Measurements from ENCODE around the gene HIC1.

The HIC1 gene

DNA sequence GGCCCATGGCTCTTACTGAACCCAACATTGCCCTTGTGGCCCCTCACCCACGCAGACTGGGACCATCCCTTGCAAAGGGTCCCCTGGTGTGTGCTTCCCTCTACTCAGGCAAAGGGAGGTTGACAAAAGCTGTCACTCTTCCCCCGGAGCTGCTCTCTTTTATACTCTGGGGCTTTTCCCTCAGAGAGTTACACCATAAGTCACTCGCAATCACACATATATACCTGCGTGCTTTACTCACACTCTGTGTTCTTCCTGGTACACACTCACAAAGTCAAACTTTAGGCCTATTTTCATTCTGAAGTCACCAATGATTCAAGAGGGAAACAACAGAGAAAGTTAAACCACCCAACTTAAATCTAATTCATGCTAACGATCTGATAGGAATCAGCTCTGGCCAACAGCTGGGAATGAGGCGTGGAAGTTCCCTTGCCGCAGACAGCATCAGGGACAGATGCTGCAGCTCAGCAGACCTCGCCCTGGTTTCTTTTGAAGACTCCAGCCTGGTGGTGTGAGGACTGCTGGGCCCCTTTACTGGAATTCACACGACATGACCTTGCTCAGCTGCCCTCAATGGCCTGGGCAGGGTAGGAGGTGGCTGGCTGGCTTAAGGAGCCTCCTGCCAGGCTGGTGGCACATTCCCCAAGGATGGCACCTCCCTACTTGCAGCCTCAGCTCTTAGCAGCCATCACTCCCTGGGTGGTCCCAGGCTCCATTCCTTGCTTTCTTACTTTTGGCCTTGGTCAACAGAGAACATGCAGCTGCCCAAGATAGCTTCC is 27.3 kb downstream of the HIC1 start:
- no peak for DNase-seq

DNA sequence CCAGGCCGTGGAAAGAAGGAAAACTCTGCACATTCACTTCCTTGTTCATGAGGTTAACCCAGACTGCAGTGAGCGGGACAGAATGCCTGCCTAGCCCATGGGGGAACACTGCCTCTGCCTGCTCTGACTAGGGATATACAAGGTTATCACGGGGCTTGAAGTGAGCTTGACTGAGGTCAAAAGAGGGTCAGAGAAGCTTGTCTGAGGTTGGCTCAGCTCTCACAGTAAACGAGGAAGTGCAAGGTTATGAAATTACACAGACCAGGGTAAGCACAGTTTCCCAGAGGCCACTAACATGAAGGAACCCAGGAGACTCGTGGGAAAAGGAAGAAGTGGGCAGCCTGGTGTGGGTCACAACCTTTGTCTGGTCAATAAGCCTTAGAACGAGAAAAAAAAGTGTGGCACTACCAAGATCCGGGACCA is 28.7 kb downstream of the HIC1 start:
- DNase-seq: no peak

DNA sequence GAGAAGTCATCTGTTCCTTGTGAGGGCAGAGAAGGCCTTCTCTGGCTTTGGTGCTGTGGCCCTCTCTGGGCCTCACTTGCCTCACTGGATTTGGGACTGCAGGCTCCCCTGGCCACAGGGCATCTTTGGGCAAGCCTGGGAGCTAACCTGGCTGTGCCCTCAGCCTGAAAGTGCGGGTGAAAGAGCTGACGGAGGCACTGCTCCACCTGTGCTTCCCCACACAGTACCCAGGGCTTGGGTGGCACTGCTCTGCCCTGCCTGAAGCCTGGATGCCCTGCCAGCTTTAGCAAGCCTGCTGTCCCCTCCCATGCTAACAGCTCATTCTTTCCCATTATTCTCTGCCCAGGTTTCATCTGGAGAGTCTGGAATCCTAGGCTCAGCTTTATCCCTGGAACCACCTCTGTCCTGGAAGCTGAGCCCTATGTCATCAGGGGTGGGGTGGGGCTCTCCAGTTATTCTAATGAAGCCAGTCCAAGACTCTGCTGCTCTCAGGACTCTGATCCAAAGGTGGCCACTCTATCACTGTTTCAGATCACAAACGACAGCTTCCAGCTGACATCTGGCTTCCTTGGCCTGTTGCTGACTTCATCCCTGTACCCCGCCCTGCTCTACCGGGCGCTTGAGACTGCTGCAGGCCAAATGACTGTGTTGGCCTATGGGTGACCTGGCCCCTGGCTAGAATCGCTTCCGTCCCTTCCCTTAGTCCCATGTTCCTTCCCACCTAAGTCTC is 29.3 kb downstream of the HIC1 start:
- no peak for DNase-seq

DNA sequence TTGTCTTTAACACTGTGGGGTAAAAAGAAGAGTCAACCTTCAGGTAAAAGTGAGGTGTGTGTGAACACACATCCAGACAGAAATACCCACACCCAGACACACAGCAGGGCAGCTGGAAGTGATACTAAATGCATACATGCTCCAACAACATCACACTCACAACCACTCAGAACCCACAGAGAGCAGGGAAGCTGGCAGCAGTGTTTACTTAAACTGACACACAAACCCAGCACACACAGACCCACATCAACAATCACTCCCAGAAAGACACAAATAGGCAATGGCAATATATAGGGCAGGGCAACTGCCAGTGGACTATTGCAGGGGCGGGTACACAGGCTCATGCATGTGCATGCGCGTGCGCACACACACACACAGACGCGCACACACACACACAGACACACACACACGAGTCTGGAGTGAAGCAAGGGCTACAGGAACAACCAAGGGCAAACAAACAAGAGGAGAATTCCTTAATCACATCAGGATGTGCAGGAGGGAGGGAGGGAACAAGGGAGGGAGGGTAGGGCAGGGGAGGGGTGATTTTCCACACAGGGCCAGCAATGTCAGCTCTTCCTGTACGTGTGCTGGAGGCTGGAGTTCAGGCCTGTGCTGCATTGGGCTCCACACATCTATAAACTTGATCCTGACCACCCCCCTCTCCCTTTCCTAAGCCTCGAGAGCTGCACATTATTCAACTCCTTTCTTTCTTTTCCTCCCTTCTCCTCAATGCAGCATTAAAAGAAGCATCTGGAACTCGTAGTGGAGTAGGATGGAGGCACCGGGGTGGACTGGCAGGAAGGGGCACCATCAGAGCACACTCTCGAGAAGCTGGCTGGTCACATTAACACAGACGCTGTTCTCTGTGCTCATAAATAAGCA is 30.1 kb downstream of the HIC1 start:
- no peak for DNase-seq

DNA sequence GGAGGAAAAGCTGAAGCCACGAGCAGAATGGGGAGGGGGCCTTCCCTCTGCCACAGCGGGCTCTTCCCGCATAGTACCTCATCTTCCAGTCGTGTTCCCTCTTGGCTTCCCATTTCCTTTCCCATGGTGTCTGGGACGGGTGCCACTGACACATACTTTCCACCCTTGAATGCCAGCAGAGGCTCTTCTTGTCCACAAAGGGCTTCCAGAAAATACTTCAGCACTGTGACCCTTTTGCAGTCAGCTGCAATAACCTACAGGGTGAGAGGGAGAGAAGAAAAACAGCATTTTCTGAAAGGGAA is 30.7 kb downstream of the HIC1 start:
- no peak for DNase-seq

DNA sequence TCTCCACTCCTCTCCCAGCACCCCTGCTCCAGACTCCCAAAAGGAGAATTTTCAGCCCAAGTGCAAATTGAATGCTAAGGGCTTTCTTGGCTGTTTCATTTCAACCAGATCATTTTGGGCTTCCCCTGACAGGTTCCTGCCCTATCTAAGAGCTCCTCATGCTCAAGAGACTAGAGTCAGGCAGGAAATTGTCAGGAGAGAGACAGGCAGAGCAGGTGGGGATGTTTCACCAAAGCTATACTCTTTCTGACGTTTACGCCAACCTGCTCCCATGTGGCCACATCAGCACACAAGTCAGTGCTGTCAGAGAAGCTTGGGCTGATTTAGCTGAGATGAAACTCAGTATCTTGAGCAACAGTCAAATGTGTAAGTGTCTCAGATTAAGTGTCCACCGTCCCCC is 31.4 kb downstream of the HIC1 start:
- no peak for DNase-seq

DNA sequence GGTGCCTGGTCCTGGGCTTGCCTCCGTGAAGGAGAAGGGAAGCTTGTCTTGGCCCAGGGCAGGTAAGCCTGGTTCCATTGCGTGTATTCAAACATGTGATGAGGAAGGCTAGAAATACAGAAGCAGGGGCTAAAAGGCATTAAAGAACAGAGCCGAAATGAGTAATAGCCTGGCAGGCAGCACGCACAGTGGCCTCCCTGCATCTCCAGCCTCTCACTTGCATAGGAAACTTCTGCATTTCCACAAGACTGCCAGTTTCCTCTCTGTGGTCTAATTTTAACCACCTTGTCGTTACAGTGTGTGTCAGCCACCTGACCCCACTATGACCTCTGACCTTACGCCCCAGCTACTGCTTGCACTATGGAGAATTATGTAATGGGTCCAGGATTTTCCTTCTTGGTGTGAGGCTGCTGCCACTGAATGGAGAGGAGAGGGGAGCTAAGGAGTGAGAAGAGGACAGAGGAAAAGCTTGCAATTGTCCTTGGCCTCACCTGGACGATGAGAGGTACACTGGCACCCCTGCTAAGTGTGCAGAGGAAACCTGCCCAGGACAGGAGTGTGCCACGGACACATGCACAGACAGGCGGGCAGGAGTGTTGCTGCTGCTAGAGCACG is 32.8 kb downstream of the HIC1 start:
- no peak for DNase-seq

DNA sequence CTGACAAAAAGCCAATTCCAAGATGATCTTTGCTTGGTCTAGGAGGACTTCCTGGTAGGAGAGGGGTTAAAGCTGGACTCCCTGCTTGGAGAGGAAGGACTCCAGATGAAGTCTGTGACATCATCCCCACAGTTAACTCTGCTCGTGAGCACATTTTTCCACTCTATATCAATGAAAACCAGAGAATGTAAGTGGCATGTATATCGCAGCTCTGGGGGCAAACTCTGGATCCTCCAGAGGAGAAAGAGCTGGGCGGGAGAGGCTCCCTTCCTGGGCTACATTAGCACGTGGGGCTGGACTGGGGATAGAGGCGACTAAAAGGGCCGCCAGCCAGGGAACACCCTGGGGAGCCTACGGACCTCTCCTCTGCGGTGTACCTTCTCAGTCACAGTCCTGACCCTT is 34.1 kb downstream of the HIC1 start:
- DNase-seq: no peak

DNA sequence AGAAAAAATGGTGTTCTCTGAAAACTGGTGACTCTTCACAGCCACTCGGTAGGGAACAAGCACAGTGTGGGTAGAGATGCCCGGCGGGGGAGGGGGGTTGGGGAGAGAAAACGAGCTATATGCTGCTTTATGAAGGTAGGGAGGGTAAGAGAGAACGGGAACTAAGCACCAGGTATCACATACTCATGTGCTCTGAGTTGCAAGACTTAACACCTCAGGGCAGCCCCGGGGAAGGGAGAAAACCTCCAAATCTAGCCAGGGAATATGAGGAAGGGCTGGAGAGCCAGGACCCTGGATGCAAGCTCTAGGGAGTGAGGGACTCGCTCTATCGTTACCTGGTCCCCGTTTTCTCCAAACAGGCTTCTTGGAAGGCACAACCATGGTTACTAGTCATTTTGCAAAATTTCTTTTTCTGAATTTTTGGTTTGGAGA is 35.3 kb downstream of the HIC1 start:
- no peak for DNase-seq

DNA sequence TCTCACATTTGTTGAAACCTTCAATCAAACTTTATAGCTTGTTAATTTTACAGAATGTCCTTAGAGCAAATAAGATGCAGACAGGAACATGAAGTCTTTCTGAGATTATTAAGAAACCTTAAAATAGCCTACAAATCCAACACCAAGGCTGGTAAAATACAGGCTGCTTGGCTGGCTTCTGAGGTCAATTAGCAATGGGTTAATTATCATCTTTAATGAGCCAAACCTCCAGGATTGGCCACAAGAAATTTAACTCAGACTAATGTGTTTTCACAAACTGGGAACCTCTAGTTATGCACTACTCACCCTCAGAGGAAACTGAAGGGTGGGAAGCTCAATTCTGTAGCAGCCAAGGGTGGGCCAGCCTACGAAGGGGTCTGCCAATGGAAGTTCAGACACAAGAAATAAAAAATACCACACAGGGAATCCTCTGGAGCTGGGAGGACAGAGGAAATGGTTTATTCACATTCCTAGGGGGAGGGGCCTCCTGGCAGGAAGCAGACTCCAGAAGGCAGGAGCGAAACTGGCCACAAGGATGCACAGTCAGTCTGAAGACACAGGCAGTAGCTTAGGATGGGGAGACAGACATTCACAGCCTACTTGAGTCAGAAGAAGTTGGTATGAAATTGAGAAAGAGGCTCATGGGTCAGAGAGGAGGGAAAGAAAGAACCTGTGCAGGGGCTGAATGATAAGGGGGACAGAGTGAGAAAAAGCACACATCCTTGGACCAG is 36.1 kb downstream of the HIC1 start:
- DNase-seq: no peak

DNA sequence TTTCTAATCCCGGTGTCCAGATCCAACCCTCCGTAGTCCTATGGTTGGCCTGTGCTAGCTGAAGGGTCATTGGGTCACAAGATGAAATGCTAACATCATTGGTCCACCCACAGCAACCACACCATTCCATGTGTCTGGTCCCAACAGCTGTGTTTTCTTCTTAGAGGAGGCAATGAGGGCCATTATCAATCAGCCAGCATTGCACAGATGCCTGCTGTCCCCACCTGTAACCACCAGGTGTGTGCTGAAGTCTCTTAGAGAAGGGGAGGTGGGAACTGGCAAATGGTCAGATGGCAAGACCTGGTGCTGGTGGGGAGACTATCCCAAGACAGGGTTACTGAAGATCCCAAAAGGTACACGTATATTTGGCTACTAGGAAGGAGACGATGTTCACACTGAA is 37.4 kb downstream of the HIC1 start:
- no peak for DNase-seq

DNA sequence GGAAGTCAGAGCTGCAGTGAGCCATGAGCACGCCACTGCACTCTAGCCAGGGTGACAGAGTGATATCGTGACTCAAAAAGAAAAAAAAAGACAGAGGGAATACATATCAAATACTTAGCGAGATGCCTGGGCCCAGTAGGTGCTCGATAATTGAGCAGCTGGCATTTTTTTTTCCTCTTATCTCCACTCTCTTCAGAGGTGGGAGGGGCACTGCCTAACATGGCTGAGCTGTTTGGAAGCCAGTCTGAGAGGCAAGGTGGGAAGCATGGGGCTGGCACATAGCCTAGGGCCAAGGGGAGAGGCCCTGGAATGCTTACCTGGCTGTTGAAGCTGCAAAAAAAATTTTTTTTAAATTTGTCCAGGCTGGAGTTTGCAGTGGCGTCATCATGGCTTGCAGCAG is 38.4 kb downstream of the HIC1 start:
- no peak for DNase-seq

DNA sequence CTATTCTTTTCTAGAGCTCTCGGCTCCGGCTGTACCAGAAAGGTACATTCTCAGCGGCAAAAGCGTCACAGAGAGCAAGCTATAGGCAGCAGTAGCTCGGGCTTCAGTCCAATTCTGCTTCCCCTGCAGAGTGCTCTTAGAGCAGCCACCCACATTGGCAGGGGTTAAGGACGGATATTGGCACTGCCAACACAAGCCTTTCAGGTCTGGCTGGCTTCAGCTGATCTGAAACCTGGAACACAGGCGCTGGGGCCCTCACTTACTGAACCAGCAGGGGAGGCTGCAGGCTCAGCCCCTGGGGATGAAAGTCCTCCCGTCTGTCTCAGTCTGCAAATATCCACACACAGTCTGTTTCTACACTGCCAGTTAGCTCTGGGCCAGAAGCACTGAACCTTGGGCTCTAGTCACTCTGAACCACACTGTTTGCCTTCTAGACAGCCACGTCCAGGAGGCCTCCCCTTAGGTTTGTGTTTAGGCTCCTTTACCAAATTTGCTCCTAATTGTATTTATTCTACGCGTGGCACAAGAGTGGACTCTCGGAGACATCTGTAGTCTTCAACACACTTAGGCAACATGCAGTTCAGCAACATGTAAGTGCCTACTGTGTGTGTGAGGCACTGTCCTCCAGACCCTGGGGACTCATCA is 40.1 kb downstream of the HIC1 start:
- DNase-seq: no peak

DNA sequence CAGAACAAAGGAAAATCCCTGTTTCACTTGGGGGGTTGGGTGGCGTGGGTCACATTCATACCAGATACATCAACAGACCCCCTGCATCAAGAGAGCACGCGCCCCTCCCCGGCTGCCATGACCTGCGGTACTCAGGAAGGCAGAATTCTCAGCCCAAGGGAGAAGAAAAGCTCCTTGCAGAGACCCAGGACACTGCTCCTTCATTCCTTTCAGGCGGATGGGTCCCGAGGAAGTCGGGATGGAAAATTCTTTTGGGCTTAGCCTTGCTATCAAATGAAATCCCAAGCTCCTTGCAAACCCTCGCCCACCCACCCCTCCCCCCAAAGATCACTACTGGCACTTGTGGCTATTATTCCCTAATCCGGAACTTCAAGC is 40.6 kb downstream of the HIC1 start:
- no peak for DNase-seq

DNA sequence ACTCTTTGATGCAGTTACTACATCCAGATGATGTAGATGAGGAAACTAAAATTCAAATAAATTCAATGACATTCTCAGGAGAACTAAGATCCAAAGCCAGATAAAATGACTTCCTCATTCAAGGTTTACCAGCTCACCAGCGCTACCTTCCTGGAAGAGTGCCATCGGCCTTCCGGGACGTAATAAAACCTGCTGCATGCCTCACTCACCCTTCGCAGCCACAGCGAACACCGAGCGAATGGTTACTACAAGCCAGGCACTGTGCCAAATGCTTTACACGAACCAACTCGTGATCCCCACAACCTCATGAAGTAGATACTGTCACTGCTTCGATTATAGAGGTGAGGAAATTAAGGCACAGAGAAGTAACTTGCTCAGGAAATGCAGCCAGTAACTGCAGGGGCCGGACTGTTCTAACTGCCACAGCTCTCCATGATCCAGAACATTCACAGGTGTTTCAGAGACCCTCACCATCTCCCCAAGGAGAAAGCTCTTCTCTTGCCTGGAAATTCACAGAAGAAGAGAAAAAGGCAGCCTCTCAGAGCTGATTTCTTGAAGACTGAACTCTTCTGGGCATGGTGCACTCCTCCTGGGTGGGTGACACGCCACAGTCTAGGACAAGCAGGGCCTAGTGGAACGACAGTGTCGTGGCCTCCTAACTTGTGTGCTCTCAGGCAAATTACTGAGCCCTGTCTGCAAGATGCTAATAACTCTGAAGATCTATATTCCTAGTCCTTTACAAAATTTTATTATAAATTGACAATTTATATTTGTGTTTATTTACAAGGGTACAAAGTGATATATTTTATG is 46.8 kb downstream of the HIC1 start:
- DNase-seq: no peak

DNA sequence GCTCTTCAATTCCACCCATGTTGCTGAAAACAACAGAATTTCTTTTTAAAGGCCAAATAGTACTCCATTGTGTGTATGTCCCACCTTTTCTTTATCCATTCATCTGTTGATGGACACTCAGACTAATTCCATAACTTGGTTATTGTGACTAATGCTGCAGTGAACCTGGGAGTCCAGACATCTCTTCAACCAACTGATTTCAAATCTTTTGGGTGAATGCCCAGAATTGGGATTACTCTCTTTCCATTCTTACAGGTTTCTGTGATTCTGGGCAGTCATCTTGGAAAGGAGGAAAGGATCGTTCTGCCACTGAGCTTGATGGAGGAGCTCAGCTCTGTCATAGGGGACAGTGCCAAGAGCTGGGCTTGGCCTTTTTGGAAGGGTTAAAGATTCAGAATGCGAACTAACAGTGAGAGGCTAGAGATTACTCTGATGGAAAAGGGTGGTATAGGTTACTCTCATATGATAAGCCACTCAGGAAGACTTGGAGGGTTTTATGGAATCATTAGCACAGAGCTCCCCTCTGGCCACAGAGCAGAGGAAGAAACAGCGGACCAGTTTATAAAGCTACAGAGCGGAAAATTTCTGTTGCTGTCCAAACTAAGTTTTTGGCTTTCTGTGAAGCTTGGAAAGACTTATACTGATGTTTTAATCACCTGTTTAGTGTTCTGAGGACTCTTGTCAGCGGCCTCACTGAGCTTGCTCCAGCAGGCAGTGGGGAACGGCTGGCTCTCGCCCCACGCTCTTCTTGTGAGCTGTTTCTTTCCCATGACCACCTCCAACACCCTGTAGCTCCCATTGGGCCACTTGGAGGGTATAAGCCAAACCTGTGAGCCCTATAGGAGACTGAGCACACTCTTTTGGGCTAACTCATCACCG is 48.3 kb downstream of the HIC1 start:
- DNase-seq: no peak

DNA sequence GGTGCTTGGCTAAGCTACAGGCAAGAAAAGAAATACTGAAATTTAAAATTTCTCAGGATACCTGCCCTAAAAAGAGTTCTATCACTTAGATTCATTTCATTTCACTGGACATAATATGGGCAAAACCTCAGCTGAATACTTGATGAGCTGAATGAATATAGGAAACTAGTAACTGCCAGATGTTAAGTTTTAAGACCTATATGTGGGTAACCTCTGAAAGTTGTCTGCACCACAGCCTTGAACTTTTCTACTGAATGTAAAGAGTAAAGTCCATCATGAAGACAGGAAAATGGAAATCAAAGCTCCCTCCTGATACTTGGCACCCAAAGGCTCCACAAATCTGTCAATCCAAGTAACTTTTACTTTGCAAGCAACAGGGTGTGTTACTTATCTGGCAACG is 50.8 kb downstream of the HIC1 start:
- DNase-seq: no peak

DNA sequence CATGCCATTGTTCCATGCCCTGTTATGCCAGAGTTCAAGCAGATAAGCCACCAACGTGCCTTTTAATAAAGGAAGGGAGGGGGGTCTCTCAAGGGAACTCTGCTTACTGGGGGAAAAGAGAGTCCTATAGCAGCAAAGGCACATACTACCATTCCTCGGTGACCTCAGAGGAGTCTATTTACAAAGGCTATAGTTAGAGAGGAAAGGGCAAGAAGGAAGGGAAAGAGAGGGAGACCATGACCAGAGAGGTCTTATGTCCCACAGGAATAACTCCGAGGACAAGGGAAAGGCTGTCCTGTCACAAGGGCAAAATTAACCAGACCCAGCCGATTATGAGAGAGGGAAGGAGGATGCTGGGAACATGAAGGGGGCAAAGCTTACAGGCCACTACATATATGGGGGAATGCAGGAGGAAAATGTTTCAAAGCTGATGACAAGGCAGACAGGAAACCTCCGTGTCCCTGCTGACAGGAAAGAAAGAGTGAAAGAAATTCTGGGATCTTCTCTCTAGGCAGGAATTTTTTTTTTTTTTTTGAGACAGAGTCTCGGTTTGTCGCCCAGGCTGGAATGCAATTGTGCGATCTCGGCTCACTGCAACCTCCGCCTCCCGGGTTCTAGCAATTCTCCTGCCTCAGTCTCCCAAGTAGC is 51.5 kb downstream of the HIC1 start:
- DNase-seq: no peak

DNA sequence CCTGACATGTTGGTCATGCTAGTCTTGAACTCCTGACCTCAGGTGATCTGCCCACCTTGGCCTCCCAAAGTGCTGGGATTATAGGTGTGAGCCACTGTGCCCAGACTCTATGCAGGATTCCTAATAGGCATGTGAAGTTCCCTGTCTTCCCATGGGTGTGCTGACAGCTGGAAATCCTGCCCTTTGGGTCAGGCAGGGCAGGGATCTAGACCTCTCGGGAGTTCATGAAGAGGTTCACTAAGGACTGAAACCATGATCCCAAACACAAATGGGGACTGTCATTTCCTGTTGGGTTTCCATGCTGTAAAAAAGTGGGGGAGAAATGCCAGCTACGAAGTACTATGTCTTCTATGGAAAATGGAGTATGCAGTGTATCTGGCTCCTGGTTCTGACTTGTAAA is 52.1 kb downstream of the HIC1 start:
- no peak for DNase-seq

DNA sequence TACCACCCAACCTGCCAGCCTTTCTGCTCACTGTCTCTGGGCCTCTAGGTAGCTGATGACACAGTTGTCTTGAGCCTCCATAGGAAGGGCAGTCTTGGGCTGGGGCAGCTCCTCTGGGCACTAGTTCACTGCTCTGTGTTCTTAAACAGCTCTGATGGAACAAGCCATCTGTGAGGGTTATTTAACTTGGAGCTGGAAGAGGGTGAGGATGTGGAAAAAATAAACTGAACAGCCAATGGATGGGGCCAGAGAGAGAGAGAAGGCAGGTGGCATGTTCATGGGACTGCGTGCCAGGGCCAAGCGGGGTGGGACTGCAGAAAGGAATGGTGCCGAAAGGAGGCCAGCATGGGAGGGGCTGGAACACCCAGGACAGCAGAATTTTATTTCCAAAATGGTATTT is 52.6 kb downstream of the HIC1 start:
- DNase-seq: no peak

All from COR-L47 (cell line).